ENCODE data around the gene PRKAG1.

- TF ChIP-seq CTCF (IDR thresholded peaks at IDR 0.05) (no peak), POLR2A (IDR thresholded peaks at IDR 0.05) (no peak)
Observed at GRCh38 chr12:49046129-49046895, 27.7 kb upstream of the PRKAG1 start.

Measured in body of pancreas (tissue), 4 donors.